Breast epithelium (tissue), 4 donors: ENCODE measurements around the gene NHERF2. TPM values are rescaled to one million over a fixed set of nuclear protein-coding genes. Genes with fewer than 3 reads are reported as not detected.
A peak's percentile ranks its signal among the peaks of the same experiment; 100 is the strongest.

Source experiments
- DNase-seq, 2 donors: peaks; one replicate each; pipeline ENCODE4 v3.0.0-alpha.2; 2019; ENCODE audit warnings: low spot score in 2 of 2
- H3K27ac ChIP-seq, 2 donors: fragments of 200-600 bp; sonication (generic) in 1 of 2; one replicate each; pipeline ENCODE4 v1.5.1; 2016 to 2019; ENCODE audit warnings: mild to moderate bottlenecking in 1 of 2
- H3K27me3 ChIP-seq, 2 donors: fragments of 200-600 bp; sonication (generic) in 1 of 2; one replicate each; pipeline versions ENCODE4 v1.5.1 to v1.6.0; 2017 to 2019; ENCODE audit warnings: control low read depth in 1 of 2, mild to moderate bottlenecking in 1 of 2
- H3K36me3 ChIP-seq: fragments of 200-600 bp; one replicate; pipeline ENCODE4 v1.5.1; 2019
- H3K4me1 ChIP-seq, 2 donors: fragments of 200-600 bp; sonication (generic); one replicate each; pipeline ENCODE4 v1.5.1; 2016 to 2019; ENCODE audit warnings: control low read depth in 1 of 2
- H3K4me3 ChIP-seq, 3 donors: fragments of 200-600 bp; sonication (generic); 1 replicate in 2 of 3; 2 replicates in 1 of 3; pipeline ENCODE4 v1.5.1; 2016 to 2019; ENCODE audit warnings: mild to moderate bottlenecking in 3 of 3, moderate library complexity in 2 of 3
- H3K9me3 ChIP-seq, 2 donors: fragments of 200-600 bp; sonication (generic) in 1 of 2; one replicate each; pipeline ENCODE4 v1.5.1; 2016 to 2019; ENCODE audit warnings: control low read depth in 1 of 2
- CTCF ChIP-seq, 3 donors: fragments of 450-650 bp; IDR thresholded peaks; one replicate each; pipeline ENCODE4 v1.5.1; 2016 to 2017; ENCODE audit warnings: antibody characterized with exemption in 3 of 3, mild to moderate bottlenecking in 3 of 3, moderate library complexity in 3 of 3
- POLR2A ChIP-seq: fragments of 450-650 bp; IDR thresholded peaks from one replicate; pipeline ENCODE4 v1.6.1; 2016; ENCODE audit warnings: antibody characterized with exemption, mild to moderate bottlenecking, moderate library complexity
- POLR2AphosphoS5 ChIP-seq, 3 donors: sonication (generic); formaldehyde crosslinking; IDR thresholded peaks; one replicate each; pipeline ENCODE4 v1.6.1; 2017; ENCODE audit warnings: antibody characterized with exemption in 3 of 3
- intact Hi-C: fragments of 100-400 bp; cut with DNase I; formaldehyde crosslinking; loops from one replicate; pipeline ENCODE4 v1.15.1; 2023; ENCODE audit warnings: low total_unique reads
- total RNA-seq, 3 donors: library from RNA; depleted of rRNA; stranded (reverse); fragments of >200 nt; gene quantifications; one replicate each; pipeline ENCODE4 v1.1.0, GENCODE V29; 2016

NHERF2 gene
- total RNA-seq, 3 donors from 2014 or later: 31.5 to 58.3 (median 38.9) TPM

GRCh38 chr16:2024032-2024420 lies 2.7 kb upstream of the NHERF2 start:
- peaks cover 7 to 29% of the 10 kb centered on the region in 2 donors for H3K4me1 ChIP-seq
- no peaks in the 10 kb centered on the region for H3K36me3 ChIP-seq
- H3K4me3 ChIP-seq: peak overlapping the region in 2 of 3 donors; percentile 42 to 63
- H3K27me3 ChIP-seq: peaks cover 8 to 18% of the 10 kb centered on the region in 2 donors
- H3K27ac ChIP-seq: peak overlapping the region in 1 of 2 donors; percentile 63
- DNase-seq: no peak
- TF ChIP-seq CTCF (IDR thresholded peaks at IDR 0.05) (no peak), POLR2AphosphoS5 (IDR thresholded peaks at IDR 0.05) (no peak), POLR2A (no peak)
- no peaks in the 10 kb centered on the region for H3K9me3 ChIP-seq
- intact Hi-C loops: no loop called here

GRCh38 chr16:2025251-2025650 lies 1.5 kb upstream of the NHERF2 start:
- H3K4me3 ChIP-seq: no peak overlapping the region
- H3K9me3 ChIP-seq: no peaks in the 10 kb centered on the region
- no peak for DNase-seq
- peaks cover 6 to 30% of the 10 kb centered on the region in 2 donors for H3K4me1 ChIP-seq
- TF ChIP-seq CTCF (IDR thresholded peaks at IDR 0.05) (no peak), POLR2AphosphoS5 (IDR thresholded peaks at IDR 0.05) (no peak), POLR2A (no peak)
- no peaks in the 10 kb centered on the region for H3K36me3 ChIP-seq
- intact Hi-C loops: loop anchor here (1.0 to 5.0 kb wide), 2 partner anchors 43 to 117 kb away; no protein-coding TSS in a partner anchor
- H3K27ac ChIP-seq: no peak overlapping the region
- H3K27me3 ChIP-seq: peaks cover 1 to 6% of the 10 kb centered on the region in 2 donors

- intact Hi-C loops: loop anchor here (1.0 to 5.0 kb wide), 2 partner anchors 42 to 116 kb away; no protein-coding TSS in a partner anchor
- H3K4me3 ChIP-seq: peak overlapping the region; percentile 58 to 93 (median 74)
- H3K4me1 ChIP-seq: peaks cover 4 to 27% of the 10 kb centered on the region in 2 donors
- H3K27ac ChIP-seq: peak overlapping the region; percentile 71 to 75
- H3K36me3 ChIP-seq: no peaks in the 10 kb centered on the region
- H3K9me3 ChIP-seq: no peaks in the 10 kb centered on the region
- no peak for DNase-seq
- TF ChIP-seq POLR2AphosphoS5 (IDR thresholded peaks at IDR 0.05): no peak
- TF ChIP-seq CTCF (IDR thresholded peaks at IDR 0.05): no peak
- TF ChIP-seq POLR2A: no peak
- H3K27me3 ChIP-seq: no peaks in the 10 kb centered on the region
Observed at GRCh38 chr16:2025878-2026460, 733 bp upstream of the NHERF2 start.

GRCh38 chr16:2027024-2028010 lies 615 bp downstream of the NHERF2 start:
- TF ChIP-seq POLR2AphosphoS5 (IDR thresholded peaks at IDR 0.05): no peak
- no peak for TF ChIP-seq CTCF (IDR thresholded peaks at IDR 0.05)
- TF ChIP-seq POLR2A: no peak
- intact Hi-C loops: loop anchor here (5.0 kb wide), 1 partner anchor 115 kb away; no protein-coding TSS in a partner anchor
- Histone ChIP-seq H3K4me1 (peaks cover 6 to 27% of the 10 kb centered on the region in 2 donors), H3K27ac (peak overlapping the region; percentile 33 to 75), H3K36me3 (no peaks in the 10 kb centered on the region), H3K27me3 (no peaks in the 10 kb centered on the region), H3K9me3 (no peaks in the 10 kb centered on the region), H3K4me3 (peak overlapping the region; percentile 58 to 93 (median 74))
- no peak for DNase-seq
